GM12891 (cell line): ENCODE data around the gene TMC6.

Source experiments
- PAX5 ChIP-seq: IDR thresholded peaks from 2 replicates; pipeline ENCODE4 v1.6.1; 2011; ENCODE audit warnings: low read length, moderate library complexity, mild to moderate bottlenecking; ENCODE audit not compliant: insufficient read depth, severe bottlenecking
- POLR2A ChIP-seq: IDR thresholded peaks from 2 replicates; pipeline ENCODE4 v1.6.1; 2011; ENCODE audit warnings: low read depth, low read length, control low read depth
- POLR2AphosphoS5 ChIP-seq: IDR thresholded peaks from 2 replicates; pipeline ENCODE4 v1.6.1; 2011; ENCODE audit warnings: low read depth, low read length, control low read depth
- TAF1 ChIP-seq: IDR thresholded peaks from 2 replicates; pipeline ENCODE4 v1.6.1; 2011; ENCODE audit warnings: low read depth, low read length, control low read depth

DNA sequence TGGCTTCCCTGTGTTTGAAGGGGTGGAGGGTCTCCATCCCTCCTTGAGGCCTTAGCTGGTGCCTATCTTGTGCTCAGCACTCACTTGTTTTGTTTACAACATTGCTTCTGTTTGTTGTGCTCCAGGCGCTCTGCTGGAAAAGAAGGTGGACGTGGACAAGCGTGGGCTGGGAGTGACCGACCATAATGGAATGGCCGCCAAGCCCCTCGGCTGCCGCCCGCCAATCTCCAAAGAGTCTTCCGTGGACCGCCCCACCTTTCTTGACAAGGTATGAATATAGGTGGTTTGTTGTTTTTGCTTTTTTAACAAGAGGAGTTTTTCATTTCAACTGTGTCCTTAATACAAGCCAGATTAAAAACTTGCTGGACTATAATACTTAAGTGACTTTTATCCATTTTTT, 53.5 kb downstream of the TMC6 start:
- TF ChIP-seq PAX5 (no peak), TAF1 (no peak), POLR2AphosphoS5 (no peak), POLR2A (no peak)
